ENCODE measurements around the gene TMA7B. TPM values are rescaled to one million over a fixed set of nuclear protein-coding genes. Genes with fewer than 3 reads are reported as not detected.

The TMA7B gene
- total RNA-seq = not detected

- peak in 2 of 3 donors; percentile 25 to 66 for DNase-seq
- peak within 1 kb of the TSS; percentile 25 to 53 (median 40) for H3K27ac ChIP-seq
These were observed at the start of gene TMA7B for GRCh38 chr22:39959640-39960447. TSS of gene TMA7B (plus strand) at chr22:39960397. CDS start at chr22:39964375, 3,978 bp downstream.

GRCh38 chr22:39910876-39911613, 49.2 kb upstream of the TMA7B start:
- H3K27ac ChIP-seq = peak overlapping the region; percentile 28 to 51 (median 43)
- no peaks in the 10 kb centered on the region for H3K36me3 ChIP-seq
- peaks cover 0 to 5% (median 0%) of the 10 kb centered on the region in 4 donors for H3K4me1 ChIP-seq
- H3K9me3 ChIP-seq = no peaks in the 10 kb centered on the region
- TF ChIP-seq CTCF (IDR thresholded peaks at IDR 0.05) (no peak), POLR2A (IDR thresholded peaks at IDR 0.05) (no peak)
- H3K27me3 ChIP-seq = no peaks in the 10 kb centered on the region
- no peak for DNase-seq
- H3K4me3 ChIP-seq = no peak overlapping the region

More at GRCh38 chr22:39959640-39960447, at the start of gene TMA7B:
- Histone ChIP-seq H3K4me3 (no peak within 1 kb of the TSS), H3K27me3 (no peaks in the 10 kb centered on the region), H3K9me3 (no peaks in the 10 kb centered on the region), H3K36me3 (no peaks in the 10 kb centered on the region), H3K4me1 (peaks cover 0 to 11% (median 7%) of the 10 kb centered on the region in 4 donors)
- TF ChIP-seq POLR2A (IDR thresholded peaks at IDR 0.05) (no peak), CTCF (IDR thresholded peaks at IDR 0.05) (peak in 4 of 6 experiments; percentile 16 to 50 (median 46))

- peaks cover 0 to 5% (median 0%) of the 10 kb centered on the region in 4 donors for H3K4me1 ChIP-seq
- no peak for DNase-seq
- no peak overlapping the region for H3K4me3 ChIP-seq
- H3K27me3 ChIP-seq = no peaks in the 10 kb centered on the region
- no peaks in the 10 kb centered on the region for H3K9me3 ChIP-seq
- no peak for TF ChIP-seq CTCF (IDR thresholded peaks at IDR 0.05)
- TF ChIP-seq POLR2A (IDR thresholded peaks at IDR 0.05) = no peak
- no peaks in the 10 kb centered on the region for H3K36me3 ChIP-seq
- peak overlapping the region in 1 of 4 donors; percentile 16 for H3K27ac ChIP-seq
These were observed 46.9 kb upstream of the TMA7B start for GRCh38 chr22:39913321-39913720.

GRCh38 chr22:39913886-39914285, 46.3 kb upstream of the TMA7B start:
- no peak for DNase-seq
- no peak overlapping the region for H3K27ac ChIP-seq

More at GRCh38 chr22:39913886-39914285, 46.3 kb upstream of the TMA7B start:
- H3K4me1 ChIP-seq = peaks cover 0 to 11% (median 0%) of the 10 kb centered on the region in 4 donors
- H3K4me3 ChIP-seq = no peak overlapping the region
- H3K27me3 ChIP-seq = no peaks in the 10 kb centered on the region
- H3K9me3 ChIP-seq = no peaks in the 10 kb centered on the region
- no peaks in the 10 kb centered on the region for H3K36me3 ChIP-seq
- TF ChIP-seq POLR2A (IDR thresholded peaks at IDR 0.05) = no peak
- TF ChIP-seq CTCF (IDR thresholded peaks at IDR 0.05) = no peak

Measured in Peyer's patch (tissue), 4 donors.